Measurements from ENCODE around the gene AUTS2. TPM values are rescaled to one million over a fixed set of nuclear protein-coding genes. Genes with fewer than 3 reads are reported as not detected.

The AUTS2 gene
- total and polyA plus RNA-seq, 9 of the 15 experiments (the other 6 are each of a cell fraction or from before 2014, with no cell fraction given) = 0.58 TPM; not detected in 8

DNA sequence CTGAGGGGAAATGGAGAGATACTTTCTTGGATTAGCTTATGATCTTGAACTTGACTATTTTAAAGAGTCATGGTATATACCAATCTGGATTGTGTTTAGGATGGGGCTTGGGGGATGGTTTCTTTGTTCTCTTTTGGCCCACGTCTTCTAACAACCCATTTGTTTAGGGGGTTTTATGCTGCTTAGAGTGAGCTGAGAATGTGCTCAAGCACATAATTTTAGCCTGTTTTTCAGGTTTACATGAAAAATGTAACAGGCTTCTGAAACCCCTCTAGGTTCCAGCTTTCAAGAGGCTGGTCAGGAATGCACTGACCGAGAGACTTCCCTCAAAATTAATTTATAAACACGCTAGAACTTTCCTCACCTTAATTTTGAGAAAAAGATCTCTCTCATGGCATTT lies 94.3 kb downstream of the AUTS2 start:
- in situ Hi-C loops (cut with MboI) = loop anchor here (25.0 kb wide), 1 partner anchor 1245 kb away; no protein-coding TSS in a partner anchor
- Histone ChIP-seq H3K79me2 (ENCODE audit: control insufficient read depth, insufficient read depth, low read length) (no peaks in the 10 kb centered on the region), H3K4me3 (no peak overlapping the region), H3K9me3 (replicated peaks; ENCODE audit: control insufficient read depth, insufficient read depth, low read depth, low read length) (no peaks in the 10 kb centered on the region), H3K9me1 (ENCODE audit: control insufficient read depth, insufficient read depth, low read length) (no peaks in the 10 kb centered on the region), H4K20me1 (replicated peaks; ENCODE audit: control insufficient read depth, insufficient read depth, low read length) (no peaks in the 10 kb centered on the region), H3K4me2 (ENCODE audit: insufficient read depth, low read length) (no peak overlapping the region), H3K9ac (ENCODE audit: insufficient read depth in 1 of 2, low read depth in 2 of 2, low read length in 2 of 2) (no peak overlapping the region), H3K36me3 (ENCODE audit: control insufficient read depth, insufficient read depth, low read length) (no peaks in the 10 kb centered on the region), H2AFZ (ENCODE audit: low read depth, low read length) (no peak overlapping the region), H3K4me1 (replicated peaks in 1 of 2; ENCODE audit: control insufficient read depth in 2 of 2, insufficient read depth in 2 of 2, low read length in 2 of 2) (no peaks in the 10 kb centered on the region), H3K27ac (ENCODE audit: extremely low read depth, low read depth, low read length) (no peak overlapping the region), H3K27me3 (ENCODE audit: control insufficient read depth in 2 of 2, insufficient read depth in 2 of 2, low read length in 2 of 2) (no peaks in the 10 kb centered on the region)
- BruUV-seq (replicated peaks) = no TSS peak
- ChIA-PET POLR2A (no interaction called here), CTCF (ENCODE audit: low intra/inter-chr PET ratio) (no interaction called here)
- 0% methylated on average over 3 of the region's 3 CpGs for WGBS (ENCODE audit: insufficient coverage, low coverage, missing lambda C conversion rate)
- TF ChIP-seq USF1 (CRISPR knock-in tag; IDR thresholded peaks at IDR 0.05) = no peak
- TF ChIP-seq PCBP2 (IDR thresholded peaks at IDR 0.05; ENCODE audit: low read depth, low read length, poor library complexity, severe bottlenecking) = no peak
- TF ChIP-seq STAT6 (CRISPR knock-in tag; IDR thresholded peaks at IDR 0.05) = no peak
- no peak for TF ChIP-seq ETV5 (CRISPR knock-in tag; IDR thresholded peaks at IDR 0.05; ENCODE audit: low read depth)
- TF ChIP-seq COPS2 (conservative IDR thresholded peaks at IDR 0.05) = no peak
- TF ChIP-seq, protein P1, sequence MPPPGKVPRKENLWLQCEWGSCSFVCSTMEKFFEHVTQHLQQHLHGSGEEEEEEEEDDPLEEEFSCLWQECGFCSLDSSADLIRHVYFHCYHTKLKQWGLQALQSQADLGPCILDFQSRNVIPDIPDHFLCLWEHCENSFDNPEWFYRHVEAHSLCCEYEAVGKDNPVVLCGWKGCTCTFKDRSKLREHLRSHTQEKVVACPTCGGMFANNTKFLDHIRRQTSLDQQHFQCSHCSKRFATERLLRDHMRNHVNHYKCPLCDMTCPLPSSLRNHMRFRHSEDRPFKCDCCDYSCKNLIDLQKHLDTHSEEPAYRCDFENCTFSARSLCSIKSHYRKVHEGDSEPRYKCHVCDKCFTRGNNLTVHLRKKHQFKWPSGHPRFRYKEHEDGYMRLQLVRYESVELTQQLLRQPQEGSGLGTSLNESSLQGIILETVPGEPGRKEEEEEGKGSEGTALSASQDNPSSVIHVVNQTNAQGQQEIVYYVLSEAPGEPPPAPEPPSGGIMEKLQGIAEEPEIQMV (tag; conservative IDR thresholded peaks at IDR 0.05; ENCODE audit: low read depth) = no peak
- TF ChIP-seq PKNOX1 (IDR thresholded peaks at IDR 0.05) = no peak
- no peak for TF ChIP-seq PPARD (CRISPR knock-in tag; IDR thresholded peaks at IDR 0.05)
- TF ChIP-seq ZNF780A (CRISPR knock-in tag; IDR thresholded peaks at IDR 0.05) = no peak
- no peak for ATAC-seq
- FAIRE-seq = no peak
- intact Hi-C loops (cut with micrococcal nuclease) = no loop called here
- DNase-seq (ENCODE audit: extremely low read depth in 1 of 4, low spot score in 3 of 4) = no peak
